ENCODE data around the gene ILRUN.

The ILRUN gene

GRCh38 chr6:34648806-34649205 is 47.8 kb downstream of the ILRUN start:
- TF ChIP-seq EZH2phosphoT487 (IDR thresholded peaks at IDR 0.05; ENCODE audit: borderline replicate concordance) (no peak), CTCF (conservative IDR thresholded peaks at IDR 0.05; ENCODE audit: low read length) (no peak)
- no peaks in the 10 kb centered on the region for H4K20me1 ChIP-seq (ENCODE audit: insufficient read depth, low read length, poor library complexity, severe bottlenecking)
- H2AFZ ChIP-seq (ENCODE audit: low read length) = no peak overlapping the region
- H3K9me3 ChIP-seq (ENCODE audit: insufficient read depth, low read depth, low read length) = no peaks in the 10 kb centered on the region
- H3F3A ChIP-seq (ENCODE audit: low read depth) = no peaks in the 10 kb centered on the region
- no peak overlapping the region for H3K4me3 ChIP-seq (ENCODE audit: low read length, poor library complexity, severe bottlenecking)
- no peaks in the 10 kb centered on the region for H3K27me3 ChIP-seq (ENCODE audit: insufficient read depth, low read length, poor library complexity, severe bottlenecking)
- H3K79me2 ChIP-seq (ENCODE audit: insufficient read depth, low read length) = peaks cover 34% of the 10 kb centered on the region
- H3K36me3 ChIP-seq (ENCODE audit: insufficient read depth, low read length) = peaks cover 56% of the 10 kb centered on the region
- no peak overlapping the region for H3K4me2 ChIP-seq (ENCODE audit: low read depth, low read length, poor library complexity, severe bottlenecking)
- no peaks in the 10 kb centered on the region for H3K9me2 ChIP-seq (replicated peaks; ENCODE audit: low read depth, low read length)
- H3K9ac ChIP-seq (ENCODE audit: low read depth, low read length, poor library complexity, severe bottlenecking) = no peak overlapping the region
- H3K4me1 ChIP-seq (ENCODE audit: insufficient read depth, low read length, poor library complexity, severe bottlenecking) = no peaks in the 10 kb centered on the region
